C4-2B (cell line): ENCODE data around the gene WASF2.
A peak's percentile ranks its signal among the peaks of the same experiment; 100 is the strongest.

Experiments
- H3K27ac ChIP-seq: fragments of 450-650 bp; 2 replicates; pipeline ENCODE4 v1.5.1; 2017
- CTCF ChIP-seq: fragments of 450-650 bp; conservative IDR thresholded peaks from 2 replicates; pipeline ENCODE4 v1.5.1; 2017; ENCODE audit warnings: mild to moderate bottlenecking
- ZFX ChIP-seq: fragments of 450-650 bp; IDR thresholded peaks from 2 replicates; pipeline ENCODE4 v1.6.1; 2017

Gene WASF2

DNA sequence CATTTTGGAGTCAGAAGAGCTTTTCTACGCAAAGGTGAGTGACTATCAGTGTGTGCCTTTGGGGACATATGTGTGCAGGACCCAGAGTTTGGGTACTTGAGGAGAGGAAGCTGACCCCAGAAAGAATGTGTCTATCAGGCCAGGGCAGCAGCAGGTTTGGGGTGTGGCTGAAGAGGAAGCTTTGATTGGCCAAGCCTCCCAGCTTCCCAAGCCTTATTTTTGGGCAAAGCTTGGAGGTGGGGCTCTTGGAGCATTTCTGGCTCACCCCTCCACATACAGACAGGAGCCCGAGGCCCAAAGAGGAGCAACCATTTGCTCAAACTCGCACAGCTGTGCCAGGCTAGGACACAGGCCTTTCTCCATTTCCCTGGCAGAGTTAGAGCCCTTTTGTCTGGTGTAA lies 92.9 kb downstream of the WASF2 start:
- no peak overlapping the region for H3K27ac ChIP-seq

DNA sequence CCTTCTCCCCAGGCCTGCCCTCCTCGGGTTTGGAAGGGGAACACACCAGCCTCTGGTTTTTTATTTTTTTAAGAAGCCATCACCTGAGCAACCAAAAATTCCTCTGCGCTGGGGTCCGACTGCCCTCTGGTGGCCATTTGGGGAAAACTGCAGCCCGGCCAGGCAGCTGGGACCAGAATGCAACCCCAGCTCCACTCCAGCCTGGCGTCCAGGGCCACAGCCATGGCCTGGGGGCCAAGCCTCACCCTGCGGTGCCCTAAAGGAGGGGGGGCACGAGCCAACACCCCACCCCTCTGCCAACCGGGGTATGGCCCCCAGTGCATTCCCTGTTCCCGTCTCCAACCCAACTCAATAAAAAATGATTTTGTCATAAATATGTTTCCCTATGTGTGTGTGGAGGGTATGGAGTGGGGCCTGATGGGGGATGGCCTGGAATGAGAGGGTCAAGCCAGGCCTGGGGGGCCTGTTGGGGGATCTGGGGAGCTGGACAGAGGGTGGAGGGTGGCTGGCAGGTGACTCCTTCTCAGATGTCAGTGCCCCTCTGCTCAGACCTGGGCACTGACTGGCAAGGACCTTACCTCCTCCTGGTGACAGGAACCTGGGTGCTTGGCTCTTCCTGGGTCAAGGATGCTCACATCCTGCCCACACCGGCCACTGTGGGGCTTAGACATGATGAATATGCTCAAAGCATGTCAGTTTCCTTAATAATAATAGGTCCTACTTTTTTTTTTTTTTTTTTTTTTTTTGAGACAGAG lies 94.3 kb downstream of the WASF2 start:
- H3K27ac ChIP-seq: no peak overlapping the region
- no peak for TF ChIP-seq ZFX
- peak; percentile 99 for TF ChIP-seq CTCF

More for the DNA sequence above, 92.9 kb downstream of the WASF2 start:
- TF ChIP-seq ZFX (no peak), CTCF (no peak)

DNA sequence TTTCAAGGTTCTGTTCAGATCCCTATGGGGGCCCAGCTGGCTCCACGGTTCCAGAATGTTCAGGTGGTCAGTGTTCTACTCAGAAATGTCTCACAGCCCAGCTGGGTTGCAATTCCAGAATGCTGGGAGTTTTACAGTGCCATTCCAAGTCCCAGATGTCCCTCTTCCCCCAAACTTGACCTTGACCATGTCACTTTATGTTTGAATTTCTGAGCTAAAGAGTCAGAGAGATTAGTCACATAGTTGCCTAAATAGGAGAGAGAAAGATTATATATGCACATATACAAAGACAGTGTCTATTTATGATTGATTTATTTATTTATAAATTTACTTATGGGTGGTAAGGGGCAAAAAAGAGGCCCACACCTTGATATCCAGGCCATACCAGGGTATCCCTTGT lies 95.0 kb downstream of the WASF2 start:
- no peak for TF ChIP-seq ZFX
- TF ChIP-seq CTCF: no peak
- H3K27ac ChIP-seq: no peak overlapping the region

DNA sequence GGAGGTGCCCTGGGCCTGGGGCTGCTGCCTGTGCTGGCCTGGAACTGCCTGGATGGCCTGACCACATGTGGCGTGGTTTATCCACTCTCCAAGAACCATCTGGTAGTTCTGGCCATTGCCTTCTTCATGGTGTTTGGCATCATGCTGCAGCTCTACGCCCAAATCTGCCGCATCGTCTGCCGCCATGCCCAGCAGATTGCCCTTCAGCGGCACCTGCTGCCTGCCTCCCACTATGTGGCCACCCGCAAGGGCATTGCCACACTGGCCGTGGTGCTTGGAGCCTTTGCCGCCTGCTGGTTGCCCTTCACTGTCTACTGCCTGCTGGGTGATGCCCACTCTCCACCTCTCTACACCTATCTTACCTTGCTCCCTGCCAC lies 95.7 kb downstream of the WASF2 start:
- TF ChIP-seq ZFX: no peak
- no peak for TF ChIP-seq CTCF

GRCh38 chr1:27393641-27394281 lies 96.2 kb downstream of the WASF2 start:
- H3K27ac ChIP-seq: no peak overlapping the region
- TF ChIP-seq CTCF (no peak), ZFX (no peak)

More for the DNA sequence above, 95.7 kb downstream of the WASF2 start:
- H3K27ac ChIP-seq: no peak overlapping the region

DNA sequence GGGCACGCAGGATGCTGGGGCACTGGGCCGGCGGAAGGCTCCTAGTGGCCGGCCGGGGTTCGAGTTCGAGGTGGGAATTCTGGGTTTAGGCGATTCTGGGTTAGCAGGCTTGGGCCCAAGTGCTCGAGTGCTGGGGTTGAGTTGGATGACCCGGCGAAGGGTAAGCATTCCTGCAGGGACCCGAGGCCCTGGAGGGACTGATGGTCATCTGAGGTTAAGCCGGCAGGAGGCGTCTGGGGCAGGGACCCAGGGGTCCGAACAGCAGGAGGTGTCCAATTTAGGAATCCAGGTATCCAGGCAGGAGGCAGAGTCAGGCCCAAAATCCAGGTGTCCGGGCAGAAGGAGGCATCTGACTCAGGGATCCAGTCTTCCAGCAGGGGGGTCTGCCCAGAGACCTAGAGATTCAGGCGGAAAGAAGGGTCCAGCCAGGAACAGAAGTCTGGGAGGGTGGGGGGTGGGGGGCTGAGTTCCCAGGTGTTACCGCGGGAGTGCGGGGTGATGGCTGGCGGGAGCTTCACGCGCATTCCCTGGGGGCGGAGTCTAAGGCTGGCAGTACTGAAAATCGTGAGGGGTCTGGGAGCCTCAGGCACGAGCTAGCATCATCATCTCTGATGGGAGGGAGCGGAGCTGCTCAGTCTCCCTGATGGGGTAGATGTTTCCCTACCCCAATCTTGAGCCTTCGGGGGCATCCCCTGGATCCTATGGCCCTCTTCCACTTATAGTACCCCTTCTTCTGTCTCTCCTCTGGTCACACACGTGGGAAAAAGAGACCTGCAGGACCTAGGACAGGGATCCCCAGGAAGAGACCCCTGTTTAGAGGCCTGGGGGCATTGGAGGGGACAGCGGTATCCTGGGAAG lies 97.0 kb downstream of the WASF2 start:
- peak overlapping the region; percentile 44 for H3K27ac ChIP-seq
- TF ChIP-seq ZFX (no peak), CTCF (peak; percentile 50)
